ES-I3 (cell line): ENCODE data around the gene ALG9.

Experiments used
- H3K36me3 ChIP-seq: 2 replicates; pipeline ENCODE4 v1.6.1; 2013; ENCODE audit warnings: mild to moderate bottlenecking, low read length, control low read depth, moderate library complexity; ENCODE audit not compliant: insufficient read depth
- H3K4me1 ChIP-seq: 2 replicates; pipeline ENCODE4 v1.6.1; 2013; ENCODE audit warnings: mild to moderate bottlenecking, control low read depth, low read length; ENCODE audit not compliant: insufficient read depth
- H3K9ac ChIP-seq: 2 replicates; pipeline ENCODE4 v1.6.1; 2013; ENCODE audit warnings: low read depth, mild to moderate bottlenecking, low read length, moderate library complexity
- H3K9me3 ChIP-seq: 2 replicates; pipeline ENCODE4 v1.6.1; 2013; ENCODE audit warnings: mild to moderate bottlenecking, low read length, moderate library complexity; ENCODE audit not compliant: control insufficient read depth, insufficient read depth

ALG9 gene

DNA sequence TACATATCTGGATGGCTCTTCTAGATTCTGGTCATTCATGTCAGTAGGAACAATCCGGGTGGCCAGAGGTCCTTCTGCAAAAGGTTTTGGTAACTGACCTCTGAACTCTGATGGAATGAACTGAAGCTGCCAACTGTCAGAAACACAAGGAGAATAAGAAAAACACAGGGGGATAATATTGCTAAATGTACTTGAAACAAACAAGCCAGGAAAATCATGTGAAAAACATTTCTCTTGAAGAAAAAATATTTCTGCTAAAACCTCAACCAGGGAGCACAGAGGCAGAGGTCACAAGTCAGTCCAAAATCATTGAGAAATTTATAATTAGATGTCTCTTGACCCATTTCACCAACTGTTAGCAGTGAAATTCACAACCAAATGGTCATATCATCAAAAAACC is 35.2 kb downstream of the ALG9 start:
- Histone ChIP-seq H3K4me1 (peaks cover 8% of the 10 kb centered on the region; the same call in 1 of the 2 replicates), H3K36me3 (no peaks in the 10 kb centered on the region), H3K9ac (no peak overlapping the region), H3K9me3 (no peaks in the 10 kb centered on the region)

DNA sequence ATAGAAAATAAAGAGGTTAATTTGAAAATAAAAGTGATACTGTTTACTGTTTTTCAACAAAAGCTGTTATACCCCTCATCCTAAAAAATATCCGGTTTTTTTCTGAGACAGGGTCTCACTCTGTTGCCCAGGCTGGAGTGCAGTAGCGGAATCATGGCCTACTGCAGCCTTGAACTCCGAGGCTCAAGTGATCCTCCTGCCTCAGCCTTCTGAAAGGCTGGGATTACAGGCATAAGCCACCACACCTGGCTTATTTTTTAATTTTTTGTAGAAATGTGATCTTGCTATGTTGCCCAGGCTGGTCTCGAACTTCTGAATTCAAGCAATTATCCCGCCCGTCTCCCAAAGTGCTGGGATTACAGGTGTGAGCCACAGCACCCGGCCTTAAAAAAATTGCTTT is 35.7 kb downstream of the ALG9 start:
- no peaks in the 10 kb centered on the region for H3K9me3 ChIP-seq
- H3K4me1 ChIP-seq: peaks cover 8% of the 10 kb centered on the region; the same call in 1 of the 2 replicates
- no peaks in the 10 kb centered on the region for H3K36me3 ChIP-seq
- no peak overlapping the region for H3K9ac ChIP-seq

DNA sequence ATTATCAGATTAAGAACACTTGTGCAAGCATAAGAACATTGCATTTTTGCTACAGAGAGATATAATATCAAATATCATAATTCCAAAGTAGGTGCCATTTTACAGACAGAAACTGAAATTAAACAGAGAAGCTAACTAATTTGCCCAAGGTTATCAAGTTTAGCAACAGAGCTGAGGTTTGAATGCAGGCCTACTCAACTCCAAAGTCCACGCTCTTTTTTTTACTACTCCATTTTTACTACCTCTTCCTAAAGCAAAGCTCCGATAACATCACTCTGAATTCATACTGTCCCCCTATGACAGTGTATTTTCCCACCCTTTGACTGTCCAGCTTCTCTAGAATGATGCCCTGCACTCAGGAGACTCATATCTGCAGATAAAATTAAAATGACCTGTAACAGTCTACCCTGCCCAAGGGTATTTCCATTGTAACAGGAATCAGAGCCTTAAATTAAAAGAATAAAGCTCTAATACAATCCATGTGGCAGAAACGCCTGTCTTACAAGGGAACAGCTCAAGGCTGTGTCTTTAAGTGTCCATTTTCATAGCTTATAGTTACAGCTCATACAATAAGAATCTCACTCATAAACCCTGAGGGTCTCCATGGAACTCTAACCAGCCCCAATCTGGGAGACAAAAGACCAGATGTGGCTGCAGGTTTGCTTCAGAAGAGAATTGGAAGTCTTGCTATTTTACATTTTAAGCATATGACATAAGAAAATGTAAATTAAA is 36.8 kb downstream of the ALG9 start:
- Histone ChIP-seq H3K9me3 (no peaks in the 10 kb centered on the region), H3K4me1 (no peaks in the 10 kb centered on the region), H3K36me3 (no peaks in the 10 kb centered on the region), H3K9ac (no peak overlapping the region)

GRCh38 chr11:111833524-111833923 is 37.9 kb downstream of the ALG9 start:
- no peak overlapping the region for H3K9ac ChIP-seq
- no peaks in the 10 kb centered on the region for H3K36me3 ChIP-seq
- no peaks in the 10 kb centered on the region for H3K4me1 ChIP-seq
- no peaks in the 10 kb centered on the region for H3K9me3 ChIP-seq

DNA sequence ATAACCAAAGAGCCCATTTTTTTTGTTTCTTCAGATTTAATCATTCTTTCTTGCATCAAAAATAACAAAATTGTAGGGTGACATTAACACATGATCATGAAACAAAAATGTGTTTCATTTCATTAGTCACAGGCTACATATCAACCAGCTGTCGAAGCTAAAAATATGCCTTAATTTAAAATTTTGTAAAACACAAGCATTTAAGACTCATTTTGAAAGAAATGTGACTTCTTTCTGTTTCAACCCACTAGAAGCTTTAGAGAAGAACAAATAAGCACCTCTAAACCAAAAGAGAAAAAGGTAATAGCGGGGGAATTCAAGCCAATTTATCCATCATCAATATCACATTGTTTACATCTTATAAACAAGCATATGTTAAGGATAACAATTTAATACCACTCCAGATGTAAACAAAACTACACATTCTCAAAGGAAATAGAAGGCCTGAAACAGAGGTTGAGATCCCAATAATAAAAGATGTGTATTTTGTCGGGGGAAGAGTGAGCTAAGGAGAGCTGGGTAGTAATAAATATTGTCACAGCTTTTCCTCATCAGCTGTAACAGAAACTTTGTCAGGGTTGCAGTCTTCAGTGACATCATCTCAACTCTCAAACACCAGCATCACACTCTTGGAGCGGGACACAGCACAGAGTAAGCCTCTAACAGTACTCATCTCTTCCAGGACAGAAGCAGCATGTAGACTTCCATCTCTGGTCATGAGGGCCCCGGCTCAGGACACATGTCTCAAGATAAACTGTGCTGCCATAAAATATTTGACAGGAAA is 42.0 kb downstream of the ALG9 start:
- H3K4me1 ChIP-seq: no peaks in the 10 kb centered on the region
- H3K36me3 ChIP-seq: no peaks in the 10 kb centered on the region
- no peaks in the 10 kb centered on the region for H3K9me3 ChIP-seq
- no peak overlapping the region for H3K9ac ChIP-seq

- no peak overlapping the region for H3K9ac ChIP-seq
- H3K9me3 ChIP-seq: no peaks in the 10 kb centered on the region
- peaks cover 13% of the 10 kb centered on the region for H3K4me1 ChIP-seq
- no peaks in the 10 kb centered on the region for H3K36me3 ChIP-seq
Measured at GRCh38 chr11:111826322-111826950, 44.9 kb downstream of the ALG9 start.

- no peak overlapping the region for H3K9ac ChIP-seq
- H3K9me3 ChIP-seq: no peaks in the 10 kb centered on the region
- H3K36me3 ChIP-seq: no peaks in the 10 kb centered on the region
Measured at GRCh38 chr11:111823629-111824028, 47.8 kb downstream of the ALG9 start.

GRCh38 chr11:111823131-111823530 is 48.2 kb downstream of the ALG9 start:
- no peaks in the 10 kb centered on the region for H3K36me3 ChIP-seq
- peaks cover 13% of the 10 kb centered on the region for H3K4me1 ChIP-seq
- H3K9me3 ChIP-seq: no peaks in the 10 kb centered on the region
- no peak overlapping the region for H3K9ac ChIP-seq

More at GRCh38 chr11:111823629-111824028, 47.8 kb downstream of the ALG9 start:
- H3K4me1 ChIP-seq: peaks cover 13% of the 10 kb centered on the region

DNA sequence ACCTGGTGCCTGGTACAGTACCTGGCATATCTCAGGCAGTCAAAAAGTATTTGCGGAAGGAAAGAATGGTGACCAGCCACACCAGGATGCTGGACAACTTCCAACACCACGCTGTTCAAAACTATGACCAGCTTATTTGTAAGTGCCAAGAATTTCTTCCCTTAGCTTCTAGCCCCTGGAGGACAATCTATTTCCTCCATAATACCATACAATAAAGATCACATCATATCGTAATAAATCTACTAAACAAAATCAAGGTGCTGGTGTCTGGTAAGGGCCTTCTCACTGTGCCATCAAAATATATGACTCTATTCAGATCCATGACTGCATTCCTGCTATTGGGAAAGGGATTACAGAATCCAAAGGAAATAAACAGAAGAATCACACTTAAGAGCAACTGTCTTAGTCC is 51.5 kb downstream of the ALG9 start:
- H3K36me3 ChIP-seq: no peaks in the 10 kb centered on the region
- H3K9ac ChIP-seq: no peak overlapping the region
- H3K4me1 ChIP-seq: peaks cover 13% of the 10 kb centered on the region
- H3K9me3 ChIP-seq: no peaks in the 10 kb centered on the region

DNA sequence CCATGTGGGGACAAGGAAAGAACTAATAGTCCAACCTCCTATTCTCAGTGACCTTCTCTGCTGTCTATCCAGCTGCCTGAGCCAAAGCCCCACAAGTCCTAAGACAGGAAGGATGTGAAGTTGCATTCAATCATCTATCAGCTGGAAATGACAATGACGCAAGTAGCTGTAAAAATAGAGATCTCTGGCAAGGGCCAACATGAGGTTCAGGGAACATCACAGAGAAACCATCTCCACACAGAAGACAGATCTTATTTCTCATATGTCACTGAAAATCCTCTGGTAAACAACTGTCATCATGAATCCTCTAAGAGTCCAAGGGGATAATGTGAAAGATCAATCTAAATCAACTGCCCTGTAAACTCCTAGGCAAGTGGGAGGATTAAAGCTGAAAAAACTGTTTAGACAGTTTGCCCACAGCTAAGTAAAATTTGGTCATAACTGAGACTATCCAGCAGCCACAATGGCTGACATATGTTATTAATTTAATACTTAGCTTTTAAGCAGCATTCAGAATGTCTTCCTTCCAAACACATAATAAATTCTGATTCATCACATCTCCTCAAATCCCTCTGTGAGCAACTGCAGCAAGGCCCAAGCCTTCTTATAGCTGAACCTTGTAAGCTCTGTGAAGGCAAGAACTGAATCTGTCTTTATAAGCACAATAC is 52.1 kb downstream of the ALG9 start:
- no peaks in the 10 kb centered on the region for H3K9me3 ChIP-seq
- no peaks in the 10 kb centered on the region for H3K36me3 ChIP-seq
- H3K4me1 ChIP-seq: peaks cover 13% of the 10 kb centered on the region
- H3K9ac ChIP-seq: no peak overlapping the region

- Histone ChIP-seq H3K4me1 (no peaks in the 10 kb centered on the region), H3K36me3 (no peaks in the 10 kb centered on the region), H3K9me3 (no peaks in the 10 kb centered on the region), H3K9ac (no peak overlapping the region)
Measured at GRCh38 chr11:111815489-111815888, 55.9 kb downstream of the ALG9 start.

DNA sequence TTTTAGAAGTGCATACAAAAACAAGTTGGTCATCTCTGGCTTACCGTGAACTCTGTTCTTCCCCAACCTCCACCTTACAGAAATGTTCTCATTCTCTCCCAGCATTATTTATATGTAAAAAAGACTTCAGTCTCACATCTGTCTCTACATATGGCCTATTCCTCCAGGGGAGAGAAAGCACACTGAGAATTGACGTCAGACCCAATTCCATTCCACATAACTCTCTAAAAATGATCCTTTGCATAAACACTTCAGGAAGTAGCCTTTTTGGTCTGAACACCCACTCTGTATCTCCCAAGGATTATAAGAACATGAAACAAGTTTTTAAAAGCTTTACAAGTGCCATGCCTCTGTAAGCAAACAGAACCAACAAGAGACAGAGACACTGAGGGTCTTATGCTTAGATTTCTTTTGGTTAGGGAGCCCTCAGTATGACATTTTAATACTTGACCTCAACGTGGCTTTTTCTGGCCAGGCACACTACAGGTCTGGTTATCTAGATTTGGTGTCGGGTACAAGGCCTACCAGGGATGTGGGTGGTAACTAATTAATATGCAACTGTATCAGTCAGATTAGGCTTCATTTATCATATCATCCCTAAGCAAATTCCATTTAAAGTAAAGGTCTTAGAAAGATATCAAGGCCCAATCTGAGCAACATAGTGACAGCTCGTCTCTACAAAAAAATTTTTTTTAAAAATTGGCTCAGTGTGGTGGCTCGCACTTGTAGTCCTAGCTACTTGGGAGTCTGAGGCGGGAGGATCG is 56.6 kb downstream of the ALG9 start:
- Histone ChIP-seq H3K9me3 (no peaks in the 10 kb centered on the region), H3K9ac (no peak overlapping the region), H3K4me1 (no peaks in the 10 kb centered on the region), H3K36me3 (no peaks in the 10 kb centered on the region)

GRCh38 chr11:111814106-111814505 is 57.3 kb downstream of the ALG9 start:
- no peaks in the 10 kb centered on the region for H3K4me1 ChIP-seq

DNA sequence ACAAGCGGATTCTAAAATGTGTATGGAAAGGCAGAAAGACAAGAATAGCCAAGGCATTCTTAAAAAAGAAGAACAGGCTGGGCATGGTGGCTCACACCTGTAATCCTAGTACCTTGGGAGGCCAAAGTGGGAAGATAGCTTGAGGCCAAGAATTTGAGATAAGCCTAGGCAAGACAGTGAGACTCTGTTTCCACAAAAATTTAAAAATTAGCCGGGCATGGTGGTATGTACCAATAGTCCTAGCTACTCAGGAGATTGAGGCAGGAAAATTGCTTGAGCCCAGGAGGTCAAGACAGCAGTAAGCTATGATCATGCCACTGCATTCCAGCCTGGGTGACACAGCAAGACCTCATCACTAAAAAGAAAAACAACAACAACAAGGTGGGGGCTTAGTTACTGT is 59.2 kb downstream of the ALG9 start:
- H3K9ac ChIP-seq: no peak overlapping the region
- H3K9me3 ChIP-seq: no peaks in the 10 kb centered on the region
- no peaks in the 10 kb centered on the region for H3K36me3 ChIP-seq
- H3K4me1 ChIP-seq: no peaks in the 10 kb centered on the region

More at GRCh38 chr11:111814106-111814505, 57.3 kb downstream of the ALG9 start:
- H3K36me3 ChIP-seq: no peaks in the 10 kb centered on the region
- no peaks in the 10 kb centered on the region for H3K9me3 ChIP-seq
- no peak overlapping the region for H3K9ac ChIP-seq
